GM12873 (cell line): ENCODE results near the gene ZFYVE28.

Experiments
- CTCF ChIP-seq: IDR thresholded peaks from 2 replicates; pipeline ENCODE4 v1.5.1; 2012; ENCODE audit warnings: low read depth, mild to moderate bottlenecking, moderate library complexity, low read length, control low read depth; ENCODE audit not compliant: insufficient read depth; ENCODE audit errors: missing control alignments

ZFYVE28 gene

GRCh38 chr4:2449051-2449450 lies 30.6 kb upstream of the ZFYVE28 start:
- no peak for TF ChIP-seq CTCF

- no peak for TF ChIP-seq CTCF
Observed at GRCh38 chr4:2448589-2448988, 30.1 kb upstream of the ZFYVE28 start.

- no peak for TF ChIP-seq CTCF
Observed at GRCh38 chr4:2446656-2447564, 28.5 kb upstream of the ZFYVE28 start.

GRCh38 chr4:2445571-2445970 lies 27.1 kb upstream of the ZFYVE28 start:
- no peak for TF ChIP-seq CTCF

GRCh38 chr4:2445130-2445529 lies 26.7 kb upstream of the ZFYVE28 start:
- TF ChIP-seq CTCF = no peak

GRCh38 chr4:2443956-2444740 lies 25.7 kb upstream of the ZFYVE28 start:
- TF ChIP-seq CTCF = no peak

- TF ChIP-seq CTCF = no peak
Observed at GRCh38 chr4:2443061-2443730, 24.8 kb upstream of the ZFYVE28 start.
